ENCODE data around the gene SNORC.

The SNORC gene

GRCh38 chr2:232884001-232884421 is 13.9 kb downstream of the SNORC start:
- no peak for DNase-seq

GRCh38 chr2:232884549-232885263 is 14.6 kb downstream of the SNORC start:
- no peak for DNase-seq

- DNase-seq = no peak
Observed at GRCh38 chr2:232885264-232885961, 15.3 kb downstream of the SNORC start.

GRCh38 chr2:232886176-232886575 is 16.1 kb downstream of the SNORC start:
- DNase-seq = no peak

GRCh38 chr2:232886632-232887031 is 16.6 kb downstream of the SNORC start:
- no peak for DNase-seq

- DNase-seq = no peak
Observed at GRCh38 chr2:232887171-232887850, 17.2 kb downstream of the SNORC start.

- no peak for DNase-seq
Observed at GRCh38 chr2:232888099-232888836, 18.2 kb downstream of the SNORC start.

GRCh38 chr2:232888839-232889529 is 18.9 kb downstream of the SNORC start:
- DNase-seq = no peak

- no peak for DNase-seq
Observed at GRCh38 chr2:232889876-232890401, 19.9 kb downstream of the SNORC start.

- DNase-seq = no peak
Observed at GRCh38 chr2:232890536-232890895, 20.5 kb downstream of the SNORC start.

GRCh38 chr2:232890896-232891601 is 21.0 kb downstream of the SNORC start:
- no peak for DNase-seq

GRCh38 chr2:232891621-232892071 is 21.6 kb downstream of the SNORC start:
- no peak for DNase-seq

- DNase-seq = no peak
Observed at GRCh38 chr2:232892221-232892620, 22.2 kb downstream of the SNORC start.

- DNase-seq = no peak
Observed at GRCh38 chr2:232892843-232893242, 22.8 kb downstream of the SNORC start.

GRCh38 chr2:232893834-232894233 is 23.8 kb downstream of the SNORC start:
- DNase-seq = no peak

- no peak for DNase-seq
Observed at GRCh38 chr2:232894251-232894650, 24.2 kb downstream of the SNORC start.

- no peak for DNase-seq
Observed at GRCh38 chr2:232894746-232895145, 24.7 kb downstream of the SNORC start.

GRCh38 chr2:232896111-232896510 is 26.0 kb downstream of the SNORC start:
- no peak for DNase-seq

GRCh38 chr2:232896720-232897597 is 26.9 kb downstream of the SNORC start:
- DNase-seq = no peak

- no peak for DNase-seq
Observed at GRCh38 chr2:232897598-232898408, 27.7 kb downstream of the SNORC start.

All from activated CD4-positive, CD25-positive, alpha-beta regulatory T cell treated with anti-CD3 and anti-CD28 coated beads, Interleukin-2, amount 50 U/mL, for 72 hours (primary cell).